ENCODE data around the gene ARL5C.
"Not testable (repeated sequence)": the region's sequence is repeated elsewhere in the genome, so short reads cannot be mapped to it uniquely, and the experiment has no call there.

The ARL5C gene

GRCh38 chr17:39168503-39168902, 2.5 kb upstream of the ARL5C start:
- DNase-seq (ENCODE audit: low read depth in 1 of 2, low spot score in 1 of 2), result not testable (repeated sequence)

- DNase-seq (ENCODE audit: low read depth in 1 of 2, low spot score in 1 of 2), result no peak
Observed at GRCh38 chr17:39167476-39167875, 1.5 kb upstream of the ARL5C start.

- no peak for DNase-seq (ENCODE audit: low read depth in 1 of 2, low spot score in 1 of 2)
Observed at GRCh38 chr17:39166437-39167335, 725 bp upstream of the ARL5C start.

GRCh38 chr17:39165178-39165840, 652 bp downstream of the ARL5C start:
- DNase-seq (ENCODE audit: low read depth in 1 of 2, low spot score in 1 of 2), result no peak

GRCh38 chr17:39164675-39165143, 1.3 kb downstream of the ARL5C start:
- DNase-seq (ENCODE audit: low read depth in 1 of 2, low spot score in 1 of 2), result peak; percentile 49 to 68

- no peak for DNase-seq (ENCODE audit: low read depth in 1 of 2, low spot score in 1 of 2)
Observed at GRCh38 chr17:39161962-39162361, 4.0 kb downstream of the ARL5C start.

GRCh38 chr17:39158623-39159022, 7.3 kb downstream of the ARL5C start:
- DNase-seq (ENCODE audit: low read depth in 1 of 2, low spot score in 1 of 2), result no peak

GRCh38 chr17:39156491-39156890, 9.5 kb downstream of the ARL5C start:
- no peak for DNase-seq (ENCODE audit: low read depth in 1 of 2, low spot score in 1 of 2)

GRCh38 chr17:39155654-39156053, 10.3 kb downstream of the ARL5C start:
- no peak for DNase-seq (ENCODE audit: low read depth in 1 of 2, low spot score in 1 of 2)

GRCh38 chr17:39153599-39154051, 12.3 kb downstream of the ARL5C start:
- DNase-seq (ENCODE audit: low read depth in 1 of 2, low spot score in 1 of 2), result peak; percentile 94 to 99

- DNase-seq (ENCODE audit: low read depth in 1 of 2, low spot score in 1 of 2), result no peak
Observed at GRCh38 chr17:39151943-39152818, 13.8 kb downstream of the ARL5C start.

- no peak for DNase-seq (ENCODE audit: low read depth in 1 of 2, low spot score in 1 of 2)
Observed at GRCh38 chr17:39151150-39151942, 14.6 kb downstream of the ARL5C start, which contains the start of gene PLXDC1. PLXDC1 (minus strand) TSS chr17:39151637; CDS start chr17:39151437, 200 bp downstream.

GRCh38 chr17:39150795-39151149, 15.2 kb downstream of the ARL5C start:
- no peak for DNase-seq (ENCODE audit: low read depth in 1 of 2, low spot score in 1 of 2)

- no peak for DNase-seq (ENCODE audit: low read depth in 1 of 2, low spot score in 1 of 2)
Observed at GRCh38 chr17:39150104-39150634, 15.8 kb downstream of the ARL5C start.

GRCh38 chr17:39147221-39148185, 18.5 kb downstream of the ARL5C start:
- no peak for DNase-seq (ENCODE audit: low read depth in 1 of 2, low spot score in 1 of 2)

GRCh38 chr17:39146273-39146672, 19.7 kb downstream of the ARL5C start:
- DNase-seq (ENCODE audit: low read depth in 1 of 2, low spot score in 1 of 2), result no peak

GRCh38 chr17:39145143-39145542, 20.8 kb downstream of the ARL5C start:
- no peak for DNase-seq (ENCODE audit: low read depth in 1 of 2, low spot score in 1 of 2)

- no peak for DNase-seq (ENCODE audit: low read depth in 1 of 2, low spot score in 1 of 2)
Observed at GRCh38 chr17:39144416-39144840, 21.5 kb downstream of the ARL5C start.

- DNase-seq (ENCODE audit: low read depth in 1 of 2, low spot score in 1 of 2), result no peak
Observed at GRCh38 chr17:39143552-39144093, 22.3 kb downstream of the ARL5C start.

Data from activated CD4-positive, alpha-beta T cell treated with anti-CD3 and anti-CD28 coated beads, Interleukin-2, amount 50 U/mL, for 24 hours (primary cell).